SJSA1 (cell line): ENCODE results near the gene GPANK1. TPM values are rescaled to one million over a fixed set of nuclear protein-coding genes. Genes with fewer than 3 reads are reported as not detected.

ENCODE experiments used
- DNase-seq, 2 experiments: peaks; one replicate each; pipeline ENCODE4 v3.0.0-alpha.2; 2015 to 2020; ENCODE audit warnings: low spot score in 2 of 2, low read depth in 1 of 2
- H3K27ac ChIP-seq: fragments of 250-450 bp; sonication (Bioruptor Pico); 2 replicates; pipeline ENCODE4 v1.5.1; 2020; ENCODE audit warnings: mild to moderate bottlenecking, moderate library complexity
- H3K27me3 ChIP-seq: fragments of 250-450 bp; sonication (Bioruptor Pico); replicated peaks from 2 replicates; pipeline ENCODE4 v1.5.1; 2020; ENCODE audit warnings: mild to moderate bottlenecking, moderate library complexity
- H3K36me3 ChIP-seq: fragments of 250-450 bp; sonication (Bioruptor Pico); 2 replicates; pipeline ENCODE4 v1.5.1; 2020; ENCODE audit warnings: mild to moderate bottlenecking
- H3K4me1 ChIP-seq: fragments of 250-450 bp; sonication (Bioruptor Pico); replicated peaks from 2 replicates; pipeline ENCODE4 v1.6.1; 2021; ENCODE audit warnings: mild to moderate bottlenecking
- H3K4me3 ChIP-seq: fragments of 250-450 bp; sonication (Bioruptor Pico); 2 replicates; pipeline ENCODE4 v1.5.1; 2020; ENCODE audit warnings: mild to moderate bottlenecking
- H3K9me3 ChIP-seq: fragments of 250-450 bp; sonication (Bioruptor Pico); replicated peaks from 2 replicates; pipeline ENCODE4 v1.5.1; 2020; ENCODE audit warnings: mild to moderate bottlenecking
- total RNA-seq: library from RNA; depleted of rRNA; stranded (reverse); fragments of >200 nt; shearing (Covaris generic); gene quantifications from 2 replicates; pipeline ENCODE4 v1.2.3, GENCODE V29; 2014

GPANK1 gene
- total RNA-seq, 1 experiment from 2014 or later = 8.0 TPM

- Histone ChIP-seq H3K27me3 (no peaks in the 10 kb centered on the region), H3K9me3 (no peaks in the 10 kb centered on the region)
- DNase-seq = no peak
These were observed 1.5 kb downstream of the GPANK1 start for GRCh38 chr6:31663126-31663960.

GRCh38 chr6:31662124-31662723 lies 2.6 kb downstream of the GPANK1 start:
- Histone ChIP-seq H3K4me1 (peaks cover 40% of the 10 kb centered on the region), H3K27ac (no peak overlapping the region), H3K9me3 (no peaks in the 10 kb centered on the region), H3K36me3 (peaks cover 49% of the 10 kb centered on the region), H3K4me3 (no peak overlapping the region), H3K27me3 (no peaks in the 10 kb centered on the region)
- DNase-seq = no peak

More at GRCh38 chr6:31663126-31663960, 1.5 kb downstream of the GPANK1 start:
- H3K36me3 ChIP-seq = peaks cover 49% of the 10 kb centered on the region
- no peak overlapping the region for H3K4me3 ChIP-seq
- H3K27ac ChIP-seq = no peak overlapping the region
- peaks cover 41% of the 10 kb centered on the region for H3K4me1 ChIP-seq

- Histone ChIP-seq H3K4me3 (peak overlapping the region; percentile 56), H3K27ac (no peak overlapping the region), H3K27me3 (no peaks in the 10 kb centered on the region), H3K4me1 (peaks cover 33% of the 10 kb centered on the region), H3K9me3 (no peaks in the 10 kb centered on the region), H3K36me3 (peaks cover 42% of the 10 kb centered on the region)
- no peak for DNase-seq
These were observed 3.3 kb downstream of the GPANK1 start for GRCh38 chr6:31661262-31662123.

- peak within 1 kb of the TSS; percentile 56 for H3K4me3 ChIP-seq
- H3K27me3 ChIP-seq = no peaks in the 10 kb centered on the region
- peak; percentile 64 to 84 for DNase-seq
- peaks cover 36% of the 10 kb centered on the region for H3K36me3 ChIP-seq
- H3K27ac ChIP-seq = peak within 1 kb of the TSS; percentile 30; the same call in 1 of the 2 replicates
- H3K4me1 ChIP-seq = peaks cover 33% of the 10 kb centered on the region
- no peaks in the 10 kb centered on the region for H3K9me3 ChIP-seq
These were observed 4.2 kb downstream of the GPANK1 start, which contains the start of gene C6orf47 for GRCh38 chr6:31660381-31661261. Gene C6orf47, minus strand, starts transcription at chr6:31660778. Its CDS starts 831 bp downstream, at chr6:31659947.

- H3K4me3 ChIP-seq = peak overlapping the region; percentile 56
- no peaks in the 10 kb centered on the region for H3K9me3 ChIP-seq
- no peaks in the 10 kb centered on the region for H3K27me3 ChIP-seq
- peak in 1 of 2 experiments; percentile 35 for DNase-seq
- peaks cover 33% of the 10 kb centered on the region for H3K4me1 ChIP-seq
- H3K36me3 ChIP-seq = peaks cover 36% of the 10 kb centered on the region
- peak overlapping the region; percentile 30; the same call in 1 of the 2 replicates for H3K27ac ChIP-seq
These were observed 5.0 kb downstream of the GPANK1 start for GRCh38 chr6:31659649-31660380.

GRCh38 chr6:31658983-31659648 lies 5.7 kb downstream of the GPANK1 start:
- Histone ChIP-seq H3K9me3 (no peaks in the 10 kb centered on the region), H3K4me3 (peak overlapping the region; percentile 56), H3K4me1 (peaks cover 28% of the 10 kb centered on the region), H3K36me3 (peaks cover 36% of the 10 kb centered on the region), H3K27me3 (no peaks in the 10 kb centered on the region), H3K27ac (no peak overlapping the region)
- no peak for DNase-seq

GRCh38 chr6:31658158-31658688 lies 6.6 kb downstream of the GPANK1 start:
- Histone ChIP-seq H3K27ac (no peak overlapping the region), H3K27me3 (no peaks in the 10 kb centered on the region), H3K4me1 (peaks cover 25% of the 10 kb centered on the region), H3K36me3 (peaks cover 30% of the 10 kb centered on the region), H3K4me3 (no peak overlapping the region), H3K9me3 (no peaks in the 10 kb centered on the region)
- DNase-seq = no peak

- peaks cover 25% of the 10 kb centered on the region for H3K4me1 ChIP-seq
- H3K36me3 ChIP-seq = peaks cover 29% of the 10 kb centered on the region
- no peaks in the 10 kb centered on the region for H3K27me3 ChIP-seq
- DNase-seq = no peak
- no peaks in the 10 kb centered on the region for H3K9me3 ChIP-seq
- no peak overlapping the region for H3K27ac ChIP-seq
- no peak overlapping the region for H3K4me3 ChIP-seq
These were observed 7.2 kb downstream of the GPANK1 start for GRCh38 chr6:31657406-31658157.

GRCh38 chr6:31655349-31656237 lies 9.2 kb downstream of the GPANK1 start, which contains the start of gene APOM:
Gene APOM, plus strand, starts transcription at chr6:31655894. Its CDS starts 73 bp downstream, at chr6:31655967.
- Histone ChIP-seq H3K27ac (no peak within 1 kb of the TSS), H3K4me1 (peaks cover 24% of the 10 kb centered on the region), H3K27me3 (no peaks in the 10 kb centered on the region), H3K36me3 (peaks cover 29% of the 10 kb centered on the region), H3K4me3 (no peak within 1 kb of the TSS), H3K9me3 (no peaks in the 10 kb centered on the region)
- no peak for DNase-seq

GRCh38 chr6:31654574-31655348 lies 10.0 kb downstream of the GPANK1 start:
- no peak overlapping the region for H3K4me3 ChIP-seq
- peaks cover 21% of the 10 kb centered on the region for H3K4me1 ChIP-seq
- H3K36me3 ChIP-seq = peaks cover 34% of the 10 kb centered on the region

More at GRCh38 chr6:31654574-31655348, 10.0 kb downstream of the GPANK1 start:
- Histone ChIP-seq H3K27me3 (no peaks in the 10 kb centered on the region), H3K27ac (no peak overlapping the region), H3K9me3 (no peaks in the 10 kb centered on the region)
- DNase-seq = no peak
